Measurements from ENCODE around the gene APRT.

DNA sequence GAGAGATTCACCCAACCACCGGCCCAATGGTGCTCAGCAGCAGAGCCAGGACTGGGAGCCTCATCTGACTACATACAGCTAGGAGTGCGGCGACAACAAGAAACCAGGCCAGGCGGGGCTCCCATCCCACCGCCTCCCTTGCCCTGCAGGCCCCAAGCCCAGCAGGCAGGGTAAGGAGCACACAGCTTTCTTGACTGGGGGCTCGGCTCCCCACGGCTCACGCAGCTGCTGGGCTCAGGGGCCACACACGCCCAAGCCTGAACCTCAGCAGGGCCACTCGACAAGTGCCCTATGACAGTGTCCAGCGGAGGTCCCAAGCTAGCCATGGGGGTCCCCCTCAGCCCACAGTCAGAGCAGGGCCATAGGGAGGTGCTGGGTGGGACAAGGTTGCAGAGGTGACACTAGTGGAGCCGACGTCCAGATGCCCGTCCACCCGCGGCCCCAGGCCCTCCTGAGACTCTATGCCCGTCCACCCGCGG lies 40.4 kb downstream of the APRT start:
- no peak for TF ChIP-seq CTCF (conservative IDR thresholded peaks at IDR 0.05 in 1 of 2, IDR thresholded peaks at IDR 0.05 in 1 of 2; ENCODE audit: extremely low read depth in 1 of 2, insufficient read depth in 1 of 2, low read depth in 1 of 2, low read length in 2 of 2)
- TF ChIP-seq EZH2 (IDR thresholded peaks at IDR 0.05; ENCODE audit: borderline replicate concordance, low read length) = no peak
